GM18868 (cell line): Measurements from ENCODE around the gene ZNF334.

Source experiments
- ATAC-seq: cut with Tn5 transposase; IDR thresholded peaks from one replicate; pipeline ENCODE4 v1.9.1; 2021; ENCODE audit warnings: mild to moderate bottlenecking, moderate library complexity; ENCODE audit not compliant: unreplicated experiment

The ZNF334 gene

DNA sequence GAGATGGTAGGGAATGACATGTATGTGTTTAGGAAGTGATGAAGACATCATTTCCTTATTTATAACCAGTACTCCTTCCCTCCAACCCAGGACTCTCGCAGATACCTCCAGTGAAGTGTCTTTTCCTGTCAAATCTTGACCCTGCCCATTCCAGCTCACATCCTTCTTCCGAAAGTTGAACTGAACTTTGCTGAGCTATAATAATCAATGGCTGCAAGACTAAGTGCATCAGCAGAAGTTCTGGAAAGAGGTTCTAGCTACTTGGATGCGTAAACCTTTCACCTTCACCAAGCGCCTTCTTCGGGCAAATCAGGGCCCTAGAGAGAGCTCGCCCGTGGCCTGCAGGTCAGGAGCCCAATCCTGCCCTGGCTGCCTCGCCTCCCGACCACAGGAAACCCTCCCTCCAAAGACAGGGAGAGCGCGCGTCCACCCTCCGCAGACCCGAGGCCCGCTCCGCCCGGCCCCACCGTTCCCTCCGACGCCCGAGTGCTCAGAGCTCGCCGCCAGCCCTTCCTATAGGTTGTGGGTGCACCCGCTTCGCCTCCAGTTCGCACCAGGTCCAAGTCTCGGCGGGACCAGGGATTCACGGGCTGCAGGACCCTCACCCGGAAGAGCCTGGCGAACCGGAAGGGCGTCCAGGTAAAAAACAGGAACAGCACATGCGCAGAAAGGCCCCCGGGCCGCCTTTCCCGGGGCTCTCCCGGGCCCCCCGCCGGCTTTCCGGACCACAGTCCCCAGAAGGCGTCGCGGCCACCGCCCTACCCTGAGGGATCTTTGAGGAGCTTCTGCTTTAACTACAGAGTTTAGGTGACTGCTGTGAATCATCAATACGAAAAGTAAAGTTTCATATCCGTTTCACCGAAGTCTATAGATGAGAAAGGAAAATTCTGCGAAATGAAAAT, at the start of gene ZNF334:
Gene ZNF334 (minus strand): TSS at position 617 of the 902 bp plus-strand sequence. CDS start 1,457 bp downstream, outside the sequence.
- ATAC-seq, result peak; percentile 56

DNA sequence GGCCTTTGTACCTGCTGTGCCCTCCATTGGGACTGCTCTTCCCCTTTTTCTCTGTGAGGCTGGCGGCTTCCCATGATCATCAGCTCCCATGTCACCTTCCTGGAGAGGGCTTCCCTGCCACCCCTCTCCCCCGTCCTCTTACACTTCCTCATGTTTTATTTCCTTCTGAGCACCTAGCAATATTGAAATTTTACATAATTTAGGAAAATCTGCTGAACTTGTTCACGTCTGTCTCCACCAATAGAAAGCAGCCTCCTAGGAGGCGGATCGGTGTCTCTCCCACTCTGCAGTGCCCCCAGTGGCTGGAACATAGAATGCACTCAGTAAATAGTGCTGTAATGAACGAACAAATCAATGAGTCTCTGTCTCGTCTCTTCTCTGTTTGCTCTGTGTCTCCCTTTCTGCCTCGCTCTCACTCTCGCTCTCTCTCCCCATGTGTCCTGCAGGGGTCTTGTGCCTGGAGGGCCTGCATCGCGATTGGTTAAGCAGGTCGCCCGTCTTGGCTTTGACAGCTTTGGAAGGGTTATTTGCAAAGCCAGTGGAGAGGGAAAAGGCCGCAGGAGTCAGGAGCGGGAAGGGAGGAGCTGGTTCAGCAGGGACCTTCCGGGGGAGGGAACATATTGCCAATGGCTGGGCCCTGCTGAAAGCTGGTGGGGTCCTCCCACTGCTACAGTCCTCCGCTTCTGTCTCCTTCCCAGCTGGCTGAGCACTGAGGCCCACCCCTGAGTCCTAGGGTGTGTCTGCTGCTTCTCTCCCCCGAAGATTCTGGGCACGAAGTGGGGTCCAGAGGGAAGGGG, 49.2 kb upstream of the ZNF334 start:
- ATAC-seq, result no peak

DNA sequence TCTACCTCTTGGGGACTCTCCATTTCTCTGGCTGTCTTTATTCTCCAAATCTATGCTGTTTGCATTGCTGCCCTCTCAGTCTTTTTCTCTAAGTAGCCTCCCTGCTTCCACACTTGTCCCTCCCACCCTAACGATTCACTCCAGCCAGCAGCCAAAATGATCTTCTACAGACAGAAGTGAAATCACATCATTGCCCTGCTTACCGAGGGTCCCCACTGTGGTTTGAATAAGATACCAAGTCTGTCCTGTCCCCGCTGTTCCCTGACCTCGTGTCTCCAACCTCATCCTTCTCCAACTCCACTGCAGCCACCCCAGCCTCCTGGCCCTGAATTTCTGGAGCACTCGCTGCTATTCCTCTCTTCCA, 48.6 kb upstream of the ZNF334 start:
- no peak for ATAC-seq

DNA sequence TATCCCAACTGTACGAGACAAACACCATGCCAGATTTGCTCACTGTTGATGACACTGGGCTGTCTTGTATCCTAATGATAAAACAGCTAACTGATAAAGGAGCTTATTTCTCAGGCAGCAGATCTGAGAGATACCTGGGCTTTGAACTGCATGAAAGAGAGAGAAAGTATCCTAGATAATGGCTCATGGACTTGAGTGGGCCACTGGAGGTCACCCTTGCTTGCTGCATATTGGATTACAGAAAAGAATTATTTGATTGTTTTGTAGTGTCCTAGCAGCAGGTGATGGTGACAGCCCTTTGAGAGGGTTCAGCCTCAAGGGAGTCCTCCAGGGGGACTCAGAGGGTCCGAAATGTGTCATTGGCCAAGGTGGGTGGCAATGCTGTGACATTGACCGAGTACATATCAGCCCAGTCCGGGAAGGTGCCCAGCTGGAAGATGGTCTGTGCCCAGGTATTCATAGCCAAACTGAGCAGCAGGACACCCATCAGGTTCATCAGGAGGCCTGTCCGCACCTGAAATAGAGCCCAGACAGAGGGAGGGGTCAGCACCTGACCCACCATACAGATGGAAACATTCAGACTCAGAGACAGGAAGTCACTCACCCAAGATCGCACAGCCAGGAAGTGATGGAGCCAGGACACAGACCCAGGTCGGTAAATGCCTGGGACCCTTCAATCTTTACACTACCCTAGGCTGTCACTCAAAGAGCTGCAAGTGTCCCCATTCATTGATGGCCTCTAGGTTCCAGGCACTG, 46.5 kb upstream of the ZNF334 start:
- no peak for ATAC-seq

DNA sequence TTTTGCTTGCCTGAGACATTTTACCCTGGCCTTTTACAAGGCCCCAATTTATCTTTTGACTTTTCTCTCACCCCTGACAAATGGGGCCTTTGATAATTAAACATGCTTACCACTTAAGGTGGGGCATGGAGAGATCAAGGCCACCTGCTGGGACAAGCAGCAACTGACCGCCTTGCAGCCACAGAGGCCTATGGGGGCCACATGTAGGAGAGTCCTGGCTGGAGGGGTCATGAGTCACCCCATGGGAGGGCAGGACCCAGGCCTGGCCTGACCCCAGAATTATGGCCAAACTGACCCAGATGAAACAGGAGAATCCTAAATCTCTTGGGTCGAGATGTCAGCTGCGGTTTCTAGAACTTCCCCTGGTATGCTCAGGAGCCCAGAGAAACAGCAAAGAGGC, 45.6 kb upstream of the ZNF334 start:
- ATAC-seq, result no peak

DNA sequence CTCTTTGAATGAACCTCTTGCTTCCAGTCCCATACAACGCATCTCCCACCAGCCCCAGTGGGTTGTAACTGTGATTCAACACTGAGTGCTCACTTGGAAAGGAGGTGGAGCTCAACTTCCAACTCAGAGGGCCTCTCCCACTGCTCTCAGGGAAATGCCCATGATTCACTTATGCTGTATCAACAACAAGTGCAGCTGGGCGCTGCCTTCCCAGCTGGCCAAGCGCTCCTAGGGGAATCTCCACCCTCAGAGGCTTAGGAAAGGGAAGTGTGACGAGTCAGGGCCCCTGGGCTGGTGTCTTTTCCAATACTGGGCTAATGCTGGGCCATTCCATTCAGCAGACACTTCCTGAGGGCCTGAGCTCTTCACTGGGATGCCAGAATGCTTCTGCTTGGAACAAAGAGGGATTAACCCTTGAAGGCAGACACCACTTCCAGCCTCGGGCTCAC, 45.2 kb upstream of the ZNF334 start:
- no peak for ATAC-seq

DNA sequence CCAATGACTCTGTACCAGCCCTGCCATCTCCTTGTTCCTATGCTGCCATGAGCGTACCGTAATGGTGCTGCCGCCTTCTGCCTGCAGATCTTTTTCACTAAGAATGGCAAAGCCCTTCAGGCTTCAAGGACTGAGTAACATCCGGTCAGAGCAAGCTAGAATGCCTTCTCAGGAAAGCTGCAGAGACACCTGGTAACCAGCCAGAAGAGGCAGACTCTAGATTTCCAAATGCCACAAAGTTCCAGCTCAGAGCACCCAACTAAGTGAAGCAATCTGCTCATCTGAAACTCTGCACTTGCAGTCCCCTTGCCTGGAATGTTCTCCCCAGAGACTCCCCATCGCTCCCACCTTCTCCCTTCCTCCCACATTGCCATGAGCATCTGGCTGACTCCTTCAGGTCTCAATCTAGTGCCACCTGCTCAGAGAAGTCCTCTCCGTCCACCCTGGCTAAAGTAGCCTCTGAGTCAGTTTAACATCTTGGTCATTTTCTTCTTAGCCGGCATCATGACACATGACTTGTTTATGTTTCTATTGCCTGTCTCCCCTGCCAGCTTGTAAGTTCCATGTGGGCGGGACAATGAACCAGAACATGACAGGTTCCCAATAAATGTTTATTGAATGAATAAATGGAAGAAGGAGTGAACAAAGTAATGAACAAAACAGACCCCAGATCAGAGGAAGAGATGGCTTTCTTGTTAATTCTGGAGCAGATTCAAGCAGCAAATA, 44.0 kb upstream of the ZNF334 start:
- no peak for ATAC-seq

DNA sequence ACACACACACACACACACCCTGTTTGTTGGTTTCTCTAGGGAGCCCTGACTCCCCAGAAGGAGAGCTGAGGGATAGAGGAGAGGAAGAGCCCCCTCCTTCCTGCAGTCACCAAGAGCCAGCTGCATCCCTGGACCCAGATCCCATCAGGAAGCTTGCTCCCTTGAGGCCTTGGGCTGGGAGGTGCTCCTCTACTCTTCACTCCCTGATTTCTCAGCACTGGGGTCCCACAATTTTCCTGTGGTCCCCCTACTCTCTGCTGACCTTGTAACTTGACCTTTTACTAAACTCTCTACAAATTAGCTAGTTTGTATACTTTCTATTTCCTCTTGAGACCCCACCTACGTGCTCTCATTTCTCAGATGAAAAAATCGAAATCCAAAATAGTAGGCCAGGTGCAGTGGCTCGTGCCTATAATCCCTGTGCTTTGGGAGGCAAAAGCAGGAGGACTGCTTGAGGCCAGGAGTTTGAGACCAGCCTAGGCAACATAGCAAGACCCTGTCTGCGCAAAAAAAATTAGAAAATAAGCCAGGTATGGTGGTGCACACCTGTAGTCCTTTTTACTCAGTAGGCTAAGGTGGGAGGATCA, 42.1 kb upstream of the ZNF334 start:
- ATAC-seq, result no peak

DNA sequence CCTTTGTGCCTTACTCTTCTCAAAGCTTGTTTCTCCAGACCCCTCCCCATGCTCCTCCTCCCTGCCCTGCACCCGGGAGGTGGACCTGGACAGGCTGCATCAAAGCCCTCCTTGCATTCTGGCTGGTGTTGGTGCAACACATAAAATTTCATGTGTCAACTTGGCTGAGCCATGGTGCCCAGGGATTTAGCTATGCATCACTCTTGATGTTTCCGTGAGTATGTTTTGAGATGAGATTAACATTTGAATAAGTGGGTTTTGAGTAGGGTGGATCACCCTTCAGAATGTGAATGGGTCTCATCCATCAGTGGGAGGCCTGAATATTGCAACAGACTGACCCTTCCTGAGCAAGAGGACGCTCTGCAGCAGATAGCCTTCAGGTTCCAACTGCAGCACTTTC, 41.5 kb upstream of the ZNF334 start:
- ATAC-seq, result no peak

DNA sequence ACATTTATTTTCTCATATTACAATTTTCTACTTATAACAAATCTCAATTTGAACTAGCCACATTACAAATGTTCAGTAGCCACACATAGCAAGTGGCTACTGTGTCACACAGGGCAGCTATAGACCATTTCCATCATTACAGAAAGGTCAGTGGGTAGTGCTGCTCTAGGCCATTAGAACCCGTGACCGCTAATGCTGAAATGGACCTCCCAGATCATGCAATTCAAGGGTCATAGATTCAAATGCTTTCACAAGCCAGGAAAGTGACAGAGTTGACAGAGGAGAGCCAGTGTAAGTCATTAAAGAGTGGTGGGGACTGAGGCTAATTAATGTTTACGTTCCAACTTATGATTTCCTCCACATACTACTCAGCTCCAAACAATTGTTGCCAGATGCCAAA, 40.6 kb upstream of the ZNF334 start:
- ATAC-seq, result no peak

DNA sequence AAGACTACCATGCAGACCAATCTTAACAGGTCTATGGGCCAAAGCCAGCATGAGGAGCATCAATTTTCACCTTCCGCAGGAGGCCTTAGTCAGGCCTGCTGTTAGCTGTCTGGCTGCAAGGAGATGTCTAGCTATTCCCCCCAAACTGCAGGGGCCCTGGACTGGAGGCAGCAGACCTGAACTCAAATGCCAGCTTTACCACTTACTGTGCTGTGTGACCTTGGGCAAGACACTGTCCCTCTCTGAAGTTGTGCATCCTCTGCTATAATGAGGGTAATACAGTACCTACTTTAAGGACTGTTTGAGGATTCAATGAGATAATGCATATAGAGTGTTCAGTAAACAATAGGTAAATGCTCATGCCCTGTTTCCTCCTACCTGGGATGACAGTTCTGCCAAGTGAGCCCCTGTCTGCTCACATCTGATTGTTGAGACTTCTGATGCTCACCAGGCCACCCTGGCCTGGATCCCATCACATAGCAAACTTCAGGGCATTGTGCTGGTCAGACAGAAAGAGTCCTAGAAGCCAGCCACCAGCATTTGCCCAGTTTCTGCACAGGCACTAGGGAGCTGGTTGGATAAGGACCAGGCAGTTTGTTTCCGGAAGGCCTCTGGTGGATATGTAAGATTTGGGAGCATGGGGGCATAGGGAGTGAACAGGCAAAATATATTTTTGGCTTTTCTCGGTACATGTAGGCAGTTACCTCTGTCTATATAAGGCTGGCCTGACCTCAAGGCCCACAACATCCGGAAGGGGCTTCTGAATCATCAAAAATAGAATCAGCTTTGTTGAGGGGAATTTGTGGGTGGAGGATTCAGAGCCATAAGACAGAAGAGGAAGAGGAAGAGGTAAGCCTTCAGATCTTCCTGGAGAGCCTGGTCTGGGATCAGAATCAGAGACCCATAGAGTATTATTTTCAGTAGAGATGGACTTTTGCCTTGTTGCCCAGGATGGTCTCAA, 39.4 kb upstream of the ZNF334 start:
- peak; percentile 77 for ATAC-seq

DNA sequence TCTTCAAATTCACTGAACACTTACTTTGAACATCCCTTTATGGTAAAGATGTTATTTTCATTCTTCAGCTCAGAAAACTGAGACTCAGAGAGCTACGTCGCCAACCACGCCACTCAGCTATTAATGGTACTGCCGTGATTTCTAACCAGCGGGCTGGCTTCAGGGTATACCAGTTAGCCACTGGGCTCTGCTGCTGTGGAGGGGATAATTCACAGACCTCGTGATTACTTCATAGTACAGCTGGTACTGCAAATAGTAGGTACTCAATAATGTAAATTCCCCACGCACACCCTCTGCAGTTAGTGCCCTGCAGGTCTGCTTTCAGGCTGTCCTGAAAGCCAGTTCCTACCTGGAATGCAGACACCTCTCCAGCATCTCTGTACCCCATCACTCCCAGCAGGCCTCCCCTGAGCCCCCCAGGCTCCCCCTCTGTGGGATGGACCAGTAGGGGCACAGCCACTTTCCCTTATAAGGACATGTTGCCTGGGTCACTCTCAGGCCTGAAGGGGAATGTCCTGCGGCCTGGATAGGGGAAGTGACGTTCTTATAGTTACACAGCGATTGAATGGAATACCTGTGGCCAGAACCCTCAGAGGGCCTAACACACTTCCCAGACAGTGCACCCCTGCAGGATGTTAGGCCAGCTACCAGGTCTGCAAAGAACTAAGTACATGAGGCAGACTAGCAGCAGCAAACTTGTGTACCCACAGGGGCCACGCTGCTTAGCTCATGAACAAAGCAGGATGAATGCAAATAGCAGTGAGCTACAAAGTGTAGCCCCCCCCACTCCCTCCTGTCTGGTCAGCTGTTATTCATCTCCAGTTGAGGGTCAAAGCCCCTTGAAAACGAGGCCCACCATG, 38.4 kb upstream of the ZNF334 start:
- ATAC-seq, result no peak

DNA sequence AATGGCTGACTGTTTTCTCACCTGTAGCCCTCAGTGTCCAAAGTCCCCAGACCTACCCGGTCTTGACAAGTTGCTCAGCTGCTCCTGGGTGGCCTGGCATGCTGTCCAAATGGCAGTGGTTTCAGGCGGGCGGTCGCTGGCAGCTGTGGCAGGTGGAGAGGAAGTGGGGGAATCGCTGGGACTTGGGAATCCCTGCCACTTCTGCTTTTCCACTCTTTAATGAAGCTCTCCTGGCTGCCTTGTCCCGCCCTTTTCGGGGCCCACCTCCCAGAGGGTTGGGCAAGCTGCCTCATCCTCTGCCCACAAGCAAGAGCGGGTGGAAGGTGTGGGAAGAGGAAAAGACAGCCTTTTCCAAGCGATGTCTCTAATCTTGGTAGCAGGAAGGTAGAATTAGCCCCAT, 37.1 kb upstream of the ZNF334 start, which contains the start of gene OCSTAMP:
Gene OCSTAMP (minus strand): TSS at position 194 of the 400 bp plus-strand sequence. CDS start 94 bp downstream, at position 100.
- ATAC-seq, result no peak

DNA sequence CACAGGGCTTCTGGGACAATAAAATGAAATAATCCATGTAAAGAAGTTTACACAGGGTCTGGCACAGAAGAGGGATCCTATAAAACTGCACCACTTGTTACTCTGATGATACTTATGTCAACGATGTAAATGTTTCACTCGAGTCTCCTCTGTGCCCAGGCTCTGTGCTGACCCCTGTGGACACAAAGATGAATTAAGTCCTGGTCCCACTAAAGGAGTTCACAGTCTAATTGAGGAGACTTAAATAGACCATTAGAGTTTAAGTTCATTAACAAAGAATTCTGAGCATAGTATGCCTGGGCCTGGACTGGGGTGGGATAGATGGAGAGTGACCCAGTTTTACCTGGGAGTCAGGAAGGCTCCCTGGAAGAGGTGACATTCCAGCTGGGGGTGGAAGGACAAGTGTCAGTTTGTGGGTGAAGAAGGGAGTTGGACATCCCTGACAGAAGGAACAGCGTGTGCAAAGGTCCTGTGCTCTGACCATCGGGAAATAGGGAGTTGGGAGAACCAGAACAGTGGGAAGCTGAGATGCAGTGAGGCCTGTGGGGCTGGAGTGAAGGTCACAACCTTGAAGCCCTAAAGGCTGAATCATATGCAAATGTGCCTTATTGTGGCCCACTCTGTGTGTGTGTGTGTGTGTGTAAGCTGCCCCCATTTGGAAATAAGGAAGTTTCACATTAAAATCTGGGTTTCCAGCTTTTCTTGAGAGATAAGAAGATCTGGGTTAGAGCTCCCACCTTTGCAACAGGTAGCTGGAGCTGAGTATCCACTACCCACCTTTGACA, 36.0 kb upstream of the ZNF334 start:
- ATAC-seq, result no peak

DNA sequence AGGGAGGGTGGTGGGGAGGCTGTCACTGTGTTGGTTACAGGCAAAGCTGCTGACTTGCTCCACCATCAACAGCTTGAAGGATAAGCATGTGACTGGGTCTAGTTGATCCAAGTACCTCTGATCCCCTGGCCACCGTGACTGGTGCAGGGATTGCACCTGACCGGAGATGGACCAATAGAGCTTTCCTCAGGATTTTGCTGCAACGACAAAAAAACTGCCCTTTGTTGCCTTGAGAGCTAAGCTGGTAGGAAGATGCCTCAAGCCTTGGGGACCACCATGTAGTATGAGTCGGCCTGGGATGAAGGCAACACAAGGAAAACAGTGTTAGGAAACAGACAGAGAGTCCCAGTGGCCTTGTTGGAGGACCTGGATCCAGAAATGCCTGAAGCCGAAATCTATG, 35.3 kb upstream of the ZNF334 start:
- ATAC-seq, result no peak

DNA sequence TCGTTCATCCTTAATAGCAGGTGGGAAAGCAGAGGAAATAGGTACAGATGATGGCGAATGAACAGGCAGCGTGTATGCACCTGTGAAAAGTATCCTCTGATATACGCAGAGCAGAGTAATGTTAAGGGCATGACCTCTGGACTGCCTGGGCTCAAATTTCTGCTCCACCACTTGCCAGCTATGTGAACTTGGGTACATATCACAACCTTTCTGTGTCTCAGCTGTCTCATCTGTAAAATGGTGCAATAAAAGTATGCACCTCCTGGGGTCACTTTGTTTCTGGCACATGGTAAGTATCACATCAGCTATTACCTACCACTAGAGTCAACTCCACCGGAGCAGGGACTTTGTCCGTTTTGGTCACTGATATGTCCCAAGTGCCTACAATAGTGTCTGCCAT, 34.6 kb upstream of the ZNF334 start:
- ATAC-seq, result no peak

DNA sequence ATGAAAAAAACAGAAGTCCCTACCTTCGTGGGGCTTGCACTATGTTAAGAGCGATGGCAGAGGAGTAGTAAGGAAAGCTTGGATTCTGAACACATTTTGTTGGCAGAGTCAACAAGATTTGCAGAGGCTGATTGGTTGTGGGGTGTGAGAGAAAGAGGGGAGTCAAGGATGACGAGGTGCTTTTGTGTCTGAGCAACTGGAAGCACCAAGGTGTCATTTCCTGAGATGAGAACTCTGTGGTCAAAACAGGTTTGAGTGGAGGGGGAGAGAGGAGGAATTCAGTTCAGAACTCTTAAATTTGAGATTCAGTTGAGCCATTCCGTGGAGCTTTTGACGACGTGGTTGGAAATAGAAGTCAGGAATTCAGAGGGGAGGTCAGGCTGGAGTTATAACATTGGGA, 33.6 kb upstream of the ZNF334 start:
- ATAC-seq, result no peak
